ENCODE measurements around the gene PCDHGA1.
"Not testable (repeated sequence)": the region's sequence is repeated elsewhere in the genome, so short reads cannot be mapped to it uniquely, and the experiment has no call there.

Gene PCDHGA1

GRCh38 chr5:141409598-141410306 is 79.4 kb downstream of the PCDHGA1 start:
- DNase-seq, result no peak

- no peak for DNase-seq
Measured at GRCh38 chr5:141411575-141411974, 81.3 kb downstream of the PCDHGA1 start.

GRCh38 chr5:141412854-141413539 is 82.7 kb downstream of the PCDHGA1 start, which contains the start of gene PCDHGA10:
TSS of gene PCDHGA10 (plus strand) at chr5:141412987. CDS start at chr5:141413176, 189 bp downstream.
- DNase-seq, result peak; percentile 31

DNA sequence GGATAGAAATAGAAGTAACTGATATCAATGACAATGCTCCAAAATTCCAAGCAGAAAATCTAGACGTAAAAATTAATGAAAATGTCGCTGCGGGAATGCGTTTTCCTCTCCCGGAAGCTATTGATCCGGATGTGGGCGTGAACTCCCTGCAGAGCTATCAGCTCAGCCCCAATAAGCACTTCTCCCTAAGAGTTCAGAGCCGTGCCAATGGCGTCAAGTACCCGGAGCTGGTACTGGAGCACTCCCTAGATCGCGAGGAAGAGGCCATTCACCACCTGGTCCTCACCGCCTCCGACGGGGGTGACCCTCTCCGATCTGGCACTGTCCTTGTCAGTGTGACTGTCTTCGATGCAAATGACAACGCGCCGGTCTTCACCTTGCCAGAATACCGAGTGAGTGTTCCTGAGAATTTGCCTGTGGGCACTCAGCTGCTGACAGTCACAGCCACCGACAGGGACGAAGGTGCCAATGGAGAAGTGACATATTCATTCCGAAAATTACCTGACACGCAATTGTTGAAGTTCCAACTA is 83.3 kb downstream of the PCDHGA1 start:
- no peak for DNase-seq

- DNase-seq, result not testable (repeated sequence)
Measured at GRCh38 chr5:141414548-141415274, 84.4 kb downstream of the PCDHGA1 start.

DNA sequence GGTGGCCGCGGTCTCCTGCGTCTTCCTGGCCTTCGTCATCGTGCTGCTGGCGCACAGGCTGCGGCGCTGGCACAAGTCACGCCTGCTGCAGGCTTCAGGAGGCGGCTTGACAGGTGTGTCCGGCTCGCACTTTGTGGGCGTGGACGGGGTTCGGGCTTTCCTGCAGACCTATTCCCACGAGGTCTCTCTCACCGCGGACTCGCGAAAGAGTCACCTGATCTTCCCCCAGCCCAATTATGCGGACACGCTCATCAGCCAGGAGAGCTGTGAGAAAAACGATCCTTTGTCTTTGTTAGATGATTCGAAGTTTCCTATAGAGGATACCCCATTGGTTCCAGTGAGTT is 84.9 kb downstream of the PCDHGA1 start:
- not testable (repeated sequence) for DNase-seq

GRCh38 chr5:141417494-141418172 is 87.3 kb downstream of the PCDHGA1 start, which contains the start of gene PCDHGB7:
TSS of gene PCDHGB7 (plus strand) at chr5:141417677. CDS start at chr5:141417860, 183 bp downstream.
- peak; percentile 66 for DNase-seq

- no peak for DNase-seq
Measured at GRCh38 chr5:141419074-141419880, 89.0 kb downstream of the PCDHGA1 start.

DNA sequence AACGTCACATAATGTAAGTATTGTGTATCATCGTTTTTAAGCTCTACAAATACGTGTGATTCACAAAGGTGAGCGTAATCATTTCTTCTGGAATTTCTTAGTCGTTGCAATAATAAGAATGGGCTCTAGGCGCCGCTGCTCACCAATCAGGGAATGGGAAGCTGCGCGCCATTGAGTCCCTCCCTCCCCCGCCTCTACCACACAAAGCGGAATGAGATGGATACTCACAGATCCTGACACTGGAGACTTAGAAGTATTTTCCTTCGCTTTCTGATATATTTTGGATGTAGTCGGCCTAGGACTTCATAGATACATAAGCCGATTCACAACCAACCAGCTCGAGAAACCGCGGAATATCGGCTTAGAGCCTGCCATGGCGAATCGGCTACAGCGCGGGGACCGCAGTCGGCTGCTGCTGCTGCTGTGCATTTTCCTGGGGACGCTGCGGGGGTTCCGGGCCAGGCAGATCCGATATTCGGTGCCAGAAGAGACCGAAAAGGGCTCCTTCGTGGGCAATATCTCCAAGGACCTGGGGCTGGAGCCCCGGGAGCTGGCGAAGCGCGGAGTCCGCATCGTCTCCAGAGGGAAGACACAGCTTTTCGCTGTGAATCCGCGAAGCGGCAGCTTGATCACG is 90.7 kb downstream of the PCDHGA1 start, which contains the start of gene PCDHGA11:
TSS of gene PCDHGA11 (plus strand) at position 197 of the 634 bp plus-strand sequence. CDS start at position 374, 177 bp downstream.
- DNase-seq, result peak; percentile 41

- no peak for DNase-seq
Measured at GRCh38 chr5:141421489-141421855, 91.2 kb downstream of the PCDHGA1 start.

- no peak for DNase-seq
Measured at GRCh38 chr5:141422742-141423291, 92.5 kb downstream of the PCDHGA1 start.

GRCh38 chr5:141427783-141428426 is 97.6 kb downstream of the PCDHGA1 start:
- DNase-seq, result no peak

GRCh38 chr5:141430332-141431113 is 100.2 kb downstream of the PCDHGA1 start, which contains the start of gene PCDHGA12:
TSS of gene PCDHGA12 (plus strand) at chr5:141430507. CDS start at chr5:141430760, 253 bp downstream.
- DNase-seq, result no peak

DNA sequence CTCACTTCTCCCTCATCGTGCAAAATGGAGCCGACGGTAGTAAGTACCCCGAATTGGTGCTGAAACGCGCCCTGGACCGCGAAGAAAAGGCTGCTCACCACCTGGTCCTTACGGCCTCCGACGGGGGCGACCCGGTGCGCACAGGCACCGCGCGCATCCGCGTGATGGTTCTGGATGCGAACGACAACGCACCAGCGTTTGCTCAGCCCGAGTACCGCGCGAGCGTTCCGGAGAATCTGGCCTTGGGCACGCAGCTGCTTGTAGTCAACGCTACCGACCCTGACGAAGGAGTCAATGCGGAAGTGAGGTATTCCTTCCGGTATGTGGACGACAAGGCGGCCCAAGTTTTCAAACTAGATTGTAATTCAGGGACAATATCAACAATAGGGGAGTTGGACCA is 101.0 kb downstream of the PCDHGA1 start:
- no peak for DNase-seq

- DNase-seq, result not testable (repeated sequence)
Measured at GRCh38 chr5:141432308-141432707, 102.0 kb downstream of the PCDHGA1 start.

- not testable (repeated sequence) for DNase-seq
Measured at GRCh38 chr5:141432726-141433125, 102.4 kb downstream of the PCDHGA1 start.

DNA sequence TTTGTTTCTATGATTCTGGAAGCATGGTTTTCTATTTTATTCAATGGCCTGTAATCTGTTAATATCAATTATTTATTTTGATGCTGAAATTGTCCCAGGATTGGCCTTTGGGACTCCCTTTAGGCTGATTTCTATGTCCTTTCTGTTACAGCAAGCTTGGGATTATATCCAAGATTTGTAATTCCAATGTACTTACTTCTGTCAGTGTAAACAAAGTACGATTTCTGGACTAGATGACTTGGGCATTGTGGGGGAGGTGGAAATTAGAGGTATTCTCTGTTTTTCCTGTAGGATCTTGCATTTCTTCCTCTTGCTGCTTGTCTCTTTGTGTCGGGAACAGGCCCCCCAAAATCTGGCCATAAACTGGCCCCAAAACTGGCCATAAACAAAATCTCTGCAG is 103.7 kb downstream of the PCDHGA1 start:
- DNase-seq, result no peak

DNA sequence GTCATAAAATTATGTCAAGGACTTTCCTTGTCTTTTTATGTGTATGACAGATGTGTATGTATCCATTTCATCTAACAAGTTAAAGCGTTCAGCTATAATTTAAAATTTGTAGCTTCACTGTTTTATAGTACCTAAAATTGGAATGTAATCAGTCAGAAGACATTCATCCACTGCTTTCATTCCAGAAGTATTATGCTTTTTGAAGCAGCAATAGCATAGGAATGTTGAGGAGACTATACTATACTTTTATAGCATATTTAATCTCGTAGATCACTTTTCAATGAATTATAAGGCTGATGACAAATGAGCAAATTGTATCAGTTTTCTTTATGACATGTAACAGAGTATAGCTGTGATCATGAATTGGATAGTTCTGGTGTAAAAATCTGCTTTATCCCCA is 106.9 kb downstream of the PCDHGA1 start:
- no peak for DNase-seq

Measured in right kidney (tissue), 1 donor.